ELR (cell line): ENCODE measurements around the gene CEP97.

Experiments used
- DNase-seq: peaks from one replicate; pipeline ENCODE4 v3.0.0-alpha.2; 2015; ENCODE audit warnings: low read depth

CEP97 gene

GRCh38 chr3:101816215-101817149, 92.1 kb downstream of the CEP97 start:
- no peak for DNase-seq

- DNase-seq, result no peak
These were observed 93.6 kb downstream of the CEP97 start for GRCh38 chr3:101817992-101818391.

- DNase-seq, result no peak
These were observed 95.3 kb downstream of the CEP97 start for GRCh38 chr3:101819649-101820206.
